GM12872 (cell line): ENCODE results near the gene STXBP6.

Experiments used
- CTCF ChIP-seq: IDR thresholded peaks from 3 replicates; pipeline ENCODE4 v1.5.1; 2011; ENCODE audit warnings: low read depth, mild to moderate bottlenecking, low read length, moderate library complexity; ENCODE audit not compliant: insufficient read depth

The STXBP6 gene

GRCh38 chr14:25042362-25043299, 7.3 kb downstream of the STXBP6 start:
- peak; percentile 28; the same call in 2 of the 3 replicates for TF ChIP-seq CTCF

- TF ChIP-seq CTCF, result no peak
These were observed 8.0 kb downstream of the STXBP6 start for GRCh38 chr14:25041898-25042297.

- no peak for TF ChIP-seq CTCF
These were observed 8.5 kb downstream of the STXBP6 start for GRCh38 chr14:25041484-25041883.

GRCh38 chr14:25039933-25040332, 10.0 kb downstream of the STXBP6 start:
- no peak for TF ChIP-seq CTCF

GRCh38 chr14:25038044-25038668, 11.8 kb downstream of the STXBP6 start:
- no peak for TF ChIP-seq CTCF

GRCh38 chr14:25037032-25037431, 12.9 kb downstream of the STXBP6 start:
- TF ChIP-seq CTCF, result no peak

GRCh38 chr14:25034803-25035681, 14.9 kb downstream of the STXBP6 start:
- no peak for TF ChIP-seq CTCF
